GM12864 (cell line): Measurements from ENCODE around the gene ZNF609.
A peak's percentile ranks its signal among the peaks of the same experiment; 100 is the strongest.

Experiments
- DNase-seq: peaks from one replicate; pipeline ENCODE4 v3.0.0-alpha.2; 2011; ENCODE audit warnings: low read depth
- H3K4me3 ChIP-seq: 2 replicates; pipeline ENCODE4 v1.5.1; 2011; ENCODE audit warnings: mild to moderate bottlenecking, low read depth, low read length, control low read depth
- TF ChIP-seq, protein P1 (sequence below): IDR thresholded peaks from 2 replicates; pipeline ENCODE4 v1.5.1; 2011; ENCODE audit warnings: low read depth, mild to moderate bottlenecking, moderate library complexity, low read length, control low read depth, inconsistent platforms; ENCODE audit errors: missing control alignments

ZNF609 gene, protein sequence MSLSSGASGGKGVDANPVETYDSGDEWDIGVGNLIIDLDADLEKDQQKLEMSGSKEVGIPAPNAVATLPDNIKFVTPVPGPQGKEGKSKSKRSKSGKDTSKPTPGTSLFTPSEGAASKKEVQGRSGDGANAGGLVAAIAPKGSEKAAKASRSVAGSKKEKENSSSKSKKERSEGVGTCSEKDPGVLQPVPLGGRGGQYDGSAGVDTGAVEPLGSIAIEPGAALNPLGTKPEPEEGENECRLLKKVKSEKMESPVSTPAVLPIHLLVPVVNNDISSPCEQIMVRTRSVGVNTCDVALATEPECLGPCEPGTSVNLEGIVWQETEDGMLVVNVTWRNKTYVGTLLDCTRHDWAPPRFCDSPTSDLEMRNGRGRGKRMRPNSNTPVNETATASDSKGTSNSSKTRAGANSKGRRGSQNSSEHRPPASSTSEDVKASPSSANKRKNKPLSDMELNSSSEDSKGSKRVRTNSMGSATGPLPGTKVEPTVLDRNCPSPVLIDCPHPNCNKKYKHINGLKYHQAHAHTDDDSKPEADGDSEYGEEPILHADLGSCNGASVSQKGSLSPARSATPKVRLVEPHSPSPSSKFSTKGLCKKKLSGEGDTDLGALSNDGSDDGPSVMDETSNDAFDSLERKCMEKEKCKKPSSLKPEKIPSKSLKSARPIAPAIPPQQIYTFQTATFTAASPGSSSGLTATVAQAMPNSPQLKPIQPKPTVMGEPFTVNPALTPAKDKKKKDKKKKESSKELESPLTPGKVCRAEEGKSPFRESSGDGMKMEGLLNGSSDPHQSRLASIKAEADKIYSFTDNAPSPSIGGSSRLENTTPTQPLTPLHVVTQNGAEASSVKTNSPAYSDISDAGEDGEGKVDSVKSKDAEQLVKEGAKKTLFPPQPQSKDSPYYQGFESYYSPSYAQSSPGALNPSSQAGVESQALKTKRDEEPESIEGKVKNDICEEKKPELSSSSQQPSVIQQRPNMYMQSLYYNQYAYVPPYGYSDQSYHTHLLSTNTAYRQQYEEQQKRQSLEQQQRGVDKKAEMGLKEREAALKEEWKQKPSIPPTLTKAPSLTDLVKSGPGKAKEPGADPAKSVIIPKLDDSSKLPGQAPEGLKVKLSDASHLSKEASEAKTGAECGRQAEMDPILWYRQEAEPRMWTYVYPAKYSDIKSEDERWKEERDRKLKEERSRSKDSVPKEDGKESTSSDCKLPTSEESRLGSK (N-terminal part only)

DNA sequence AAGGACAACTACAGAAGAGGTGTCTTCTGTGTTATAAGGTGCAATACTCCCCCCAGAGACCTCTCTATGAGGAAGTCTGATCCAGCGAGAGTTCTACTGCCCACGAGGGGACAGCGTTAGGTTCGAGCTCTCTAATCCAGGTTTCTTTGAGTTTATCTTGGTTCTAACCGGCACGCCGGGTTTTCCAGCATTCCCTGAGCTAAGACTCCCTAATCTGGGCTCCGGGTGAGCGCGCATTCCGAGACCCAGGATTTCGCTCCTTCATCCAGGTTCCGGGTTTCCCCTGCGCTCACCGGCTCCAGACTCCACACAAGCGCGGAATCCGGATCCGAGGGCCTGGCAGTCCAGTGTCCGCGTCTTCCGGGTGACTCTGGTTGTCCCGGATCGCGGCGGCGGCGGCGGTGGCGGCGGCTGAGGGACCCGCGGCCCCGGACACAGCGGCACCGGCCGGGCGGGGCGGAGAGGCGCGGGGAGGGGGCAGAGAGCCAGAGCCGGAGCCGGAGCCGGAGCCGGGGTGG lies at the start of gene ZNF609:
ZNF609 (plus strand) TSS at position 373 of the 518 bp plus-strand sequence. CDS start 38,842 bp downstream, outside the sequence.
- TF ChIP-seq, protein P1, sequence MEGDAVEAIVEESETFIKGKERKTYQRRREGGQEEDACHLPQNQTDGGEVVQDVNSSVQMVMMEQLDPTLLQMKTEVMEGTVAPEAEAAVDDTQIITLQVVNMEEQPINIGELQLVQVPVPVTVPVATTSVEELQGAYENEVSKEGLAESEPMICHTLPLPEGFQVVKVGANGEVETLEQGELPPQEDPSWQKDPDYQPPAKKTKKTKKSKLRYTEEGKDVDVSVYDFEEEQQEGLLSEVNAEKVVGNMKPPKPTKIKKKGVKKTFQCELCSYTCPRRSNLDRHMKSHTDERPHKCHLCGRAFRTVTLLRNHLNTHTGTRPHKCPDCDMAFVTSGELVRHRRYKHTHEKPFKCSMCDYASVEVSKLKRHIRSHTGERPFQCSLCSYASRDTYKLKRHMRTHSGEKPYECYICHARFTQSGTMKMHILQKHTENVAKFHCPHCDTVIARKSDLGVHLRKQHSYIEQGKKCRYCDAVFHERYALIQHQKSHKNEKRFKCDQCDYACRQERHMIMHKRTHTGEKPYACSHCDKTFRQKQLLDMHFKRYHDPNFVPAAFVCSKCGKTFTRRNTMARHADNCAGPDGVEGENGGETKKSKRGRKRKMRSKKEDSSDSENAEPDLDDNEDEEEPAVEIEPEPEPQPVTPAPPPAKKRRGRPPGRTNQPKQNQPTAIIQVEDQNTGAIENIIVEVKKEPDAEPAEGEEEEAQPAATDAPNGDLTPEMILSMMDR: no peak
- H3K4me3 ChIP-seq: peak within 1 kb of the TSS; percentile 89
- DNase-seq: peak; percentile 54

DNA sequence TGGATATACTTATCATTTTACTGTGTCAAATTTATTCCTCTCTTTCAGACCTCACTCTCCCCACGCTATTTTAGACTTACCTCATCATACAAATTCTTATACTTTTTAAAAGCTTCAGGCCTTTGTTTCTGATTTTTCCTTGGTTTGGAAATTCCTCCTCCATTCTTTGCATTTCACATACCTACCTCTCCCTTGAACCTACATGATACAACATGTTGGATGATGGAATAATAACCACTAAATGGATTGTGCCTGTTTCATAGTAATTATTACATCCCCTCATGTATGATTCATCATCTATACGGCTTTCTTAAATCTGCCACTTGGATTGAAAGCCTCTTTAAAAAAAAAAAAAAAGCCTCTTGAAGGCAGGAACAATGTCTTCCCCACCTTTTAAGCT lies 48.2 kb upstream of the ZNF609 start:
- no peak overlapping the region for H3K4me3 ChIP-seq
- TF ChIP-seq, protein P1: no peak
- DNase-seq: no peak

DNA sequence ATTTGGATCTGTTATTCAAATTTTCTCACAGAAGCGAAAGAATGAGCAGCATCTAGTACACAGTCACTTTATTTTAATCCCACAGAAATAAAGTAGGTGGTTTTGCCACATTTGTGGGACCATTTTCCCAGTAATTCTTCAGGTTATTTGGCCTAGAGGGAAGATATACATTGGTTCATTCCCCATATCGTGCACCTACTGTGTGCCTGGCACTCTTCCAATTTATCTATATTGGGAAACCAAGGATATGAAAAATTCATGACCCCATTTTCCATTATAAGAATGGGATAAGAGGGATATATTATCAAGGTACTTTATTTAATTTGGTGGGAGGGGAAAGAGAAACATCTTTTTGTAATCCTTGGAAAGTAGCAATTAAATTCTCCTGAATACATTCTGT lies 37.7 kb upstream of the ZNF609 start:
- TF ChIP-seq, protein P1: no peak
- DNase-seq: no peak
- H3K4me3 ChIP-seq: no peak overlapping the region

DNA sequence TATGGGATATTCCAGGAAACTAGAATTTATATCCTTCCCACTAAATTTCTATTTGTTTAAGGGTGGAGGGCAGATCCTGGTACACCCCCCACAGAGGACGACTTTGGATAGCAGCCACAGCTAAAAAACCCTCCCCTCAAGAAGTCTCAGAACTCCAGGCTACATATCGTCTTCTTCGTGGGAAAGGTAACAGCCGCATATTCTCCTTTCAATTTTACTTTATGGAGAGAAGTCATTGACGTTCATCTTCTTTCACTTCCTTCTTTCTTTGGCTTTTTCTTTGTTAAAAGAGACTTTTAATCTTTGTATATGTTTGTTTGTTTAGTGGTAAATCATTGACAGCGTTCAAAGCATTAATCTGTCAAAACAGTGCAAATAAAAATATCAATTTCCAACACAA lies 36.4 kb upstream of the ZNF609 start:
- H3K4me3 ChIP-seq: no peak overlapping the region
- DNase-seq: no peak
- TF ChIP-seq, protein P1: no peak

DNA sequence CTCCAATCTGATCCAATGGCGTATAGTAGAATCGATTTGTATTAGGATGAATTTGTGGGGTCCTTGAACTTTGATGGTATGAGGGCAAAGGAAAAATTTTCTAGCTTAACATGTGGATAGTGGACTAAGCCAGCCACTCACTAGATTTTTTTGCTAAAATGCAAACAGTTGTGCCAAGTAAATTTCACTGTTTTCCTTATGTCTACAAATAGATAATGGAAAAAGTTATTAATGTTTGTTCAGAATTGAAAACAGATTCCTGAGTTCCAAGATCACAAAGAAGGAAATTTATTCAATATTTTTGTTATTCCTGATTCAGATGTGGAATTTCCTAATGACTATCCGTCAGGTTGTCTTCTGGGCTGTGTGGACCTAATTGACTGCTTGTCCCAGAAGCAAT lies 35.2 kb upstream of the ZNF609 start:
- DNase-seq: no peak
- H3K4me3 ChIP-seq: no peak overlapping the region
- TF ChIP-seq, protein P1: no peak

DNA sequence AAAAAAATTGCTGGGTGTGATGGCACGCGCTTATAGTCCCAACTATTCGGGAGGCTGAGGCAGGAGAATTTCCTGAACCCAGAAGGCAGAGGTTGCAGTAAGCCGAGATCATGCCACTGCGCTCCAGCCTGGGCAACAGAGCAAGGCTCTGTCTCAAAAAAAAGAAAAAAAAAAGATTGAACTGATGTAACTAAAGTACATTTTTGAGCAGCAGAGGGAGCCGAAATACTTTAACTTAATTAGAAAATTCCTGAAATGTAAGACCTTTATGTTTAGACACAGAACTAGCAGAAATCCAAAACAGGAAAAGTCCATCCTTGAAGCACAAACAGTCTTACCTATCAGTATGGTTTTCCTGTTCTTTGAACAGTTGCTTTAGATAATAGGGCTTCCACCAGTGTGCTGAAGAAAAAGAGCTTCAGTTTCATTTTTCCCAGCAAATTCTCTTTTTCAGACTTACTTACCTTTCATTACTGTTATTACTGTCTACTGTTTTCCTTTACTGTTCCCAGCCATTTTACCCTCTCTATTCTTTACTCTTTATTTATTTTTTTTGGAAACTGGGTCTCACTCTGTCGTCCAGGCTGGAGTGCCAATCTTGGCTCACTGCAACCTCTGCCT lies 33.4 kb upstream of the ZNF609 start:
- TF ChIP-seq, protein P1: peak; percentile 18
- no peak overlapping the region for H3K4me3 ChIP-seq
- DNase-seq: no peak
